Kidney glomerular epithelial cell (primary cell): ENCODE measurements around the gene NLRX1.
"Not testable (repeated sequence)": the region's sequence is repeated elsewhere in the genome, so short reads cannot be mapped to it uniquely, and the experiment has no call there.

Experiments used
- DNase-seq: peaks from one replicate; lab custom pipeline; 2025; lab: John Stamatoyannopoulos, UW

The NLRX1 gene, protein sequence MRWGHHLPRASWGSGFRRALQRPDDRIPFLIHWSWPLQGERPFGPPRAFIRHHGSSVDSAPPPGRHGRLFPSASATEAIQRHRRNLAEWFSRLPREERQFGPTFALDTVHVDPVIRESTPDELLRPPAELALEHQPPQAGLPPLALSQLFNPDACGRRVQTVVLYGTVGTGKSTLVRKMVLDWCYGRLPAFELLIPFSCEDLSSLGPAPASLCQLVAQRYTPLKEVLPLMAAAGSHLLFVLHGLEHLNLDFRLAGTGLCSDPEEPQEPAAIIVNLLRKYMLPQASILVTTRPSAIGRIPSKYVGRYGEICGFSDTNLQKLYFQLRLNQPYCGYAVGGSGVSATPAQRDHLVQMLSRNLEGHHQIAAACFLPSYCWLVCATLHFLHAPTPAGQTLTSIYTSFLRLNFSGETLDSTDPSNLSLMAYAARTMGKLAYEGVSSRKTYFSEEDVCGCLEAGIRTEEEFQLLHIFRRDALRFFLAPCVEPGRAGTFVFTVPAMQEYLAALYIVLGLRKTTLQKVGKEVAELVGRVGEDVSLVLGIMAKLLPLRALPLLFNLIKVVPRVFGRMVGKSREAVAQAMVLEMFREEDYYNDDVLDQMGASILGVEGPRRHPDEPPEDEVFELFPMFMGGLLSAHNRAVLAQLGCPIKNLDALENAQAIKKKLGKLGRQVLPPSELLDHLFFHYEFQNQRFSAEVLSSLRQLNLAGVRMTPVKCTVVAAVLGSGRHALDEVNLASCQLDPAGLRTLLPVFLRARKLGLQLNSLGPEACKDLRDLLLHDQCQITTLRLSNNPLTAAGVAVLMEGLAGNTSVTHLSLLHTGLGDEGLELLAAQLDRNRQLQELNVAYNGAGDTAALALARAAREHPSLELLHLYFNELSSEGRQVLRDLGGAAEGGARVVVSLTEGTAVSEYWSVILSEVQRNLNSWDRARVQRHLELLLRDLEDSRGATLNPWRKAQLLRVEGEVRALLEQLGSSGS

DNA sequence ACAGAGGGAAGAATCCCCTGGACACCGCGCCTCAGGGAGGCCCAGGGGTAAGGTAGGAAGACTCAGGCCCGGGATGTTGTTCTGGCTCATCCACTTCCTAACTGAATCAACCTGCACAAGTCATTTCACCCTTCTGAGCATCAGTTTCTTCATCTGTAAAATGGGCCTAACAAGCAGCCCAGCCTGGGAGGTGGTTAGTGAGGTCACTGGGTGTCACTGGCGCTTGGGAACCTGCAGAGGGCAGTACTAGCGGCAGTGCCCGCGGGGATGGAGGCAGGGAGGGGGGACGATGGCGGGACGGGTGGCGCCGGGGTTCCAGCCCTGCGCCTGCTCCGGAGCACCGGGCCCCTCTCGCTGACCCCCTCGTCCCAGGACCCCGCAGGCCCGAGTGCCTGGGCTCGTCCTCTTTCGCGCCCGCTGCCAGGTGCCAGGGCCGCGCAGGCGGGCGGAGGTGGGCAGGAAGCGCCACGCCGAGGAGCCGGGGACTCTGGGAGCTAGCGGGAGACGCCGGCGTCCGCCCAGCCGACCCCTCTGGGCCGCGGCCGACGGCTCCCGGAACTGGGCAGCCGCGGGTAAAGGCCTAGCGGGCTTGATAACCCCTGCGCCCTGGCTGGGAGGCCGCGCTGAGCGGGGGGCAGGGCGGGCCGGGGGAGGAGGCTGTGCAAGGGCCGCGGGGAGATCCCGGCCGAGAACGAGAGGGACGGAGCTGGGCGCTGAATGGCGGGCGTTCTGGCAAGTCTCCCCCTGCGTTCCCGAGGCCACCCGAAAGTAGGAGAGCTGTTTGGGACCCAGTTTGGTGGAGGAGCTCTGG, at the start of gene NLRX1:
Gene NLRX1 (plus strand): TSS at position 255 of the 811 bp plus-strand sequence. CDS start 2,679 bp downstream, outside the sequence.
- peak; percentile 55 for DNase-seq

DNA sequence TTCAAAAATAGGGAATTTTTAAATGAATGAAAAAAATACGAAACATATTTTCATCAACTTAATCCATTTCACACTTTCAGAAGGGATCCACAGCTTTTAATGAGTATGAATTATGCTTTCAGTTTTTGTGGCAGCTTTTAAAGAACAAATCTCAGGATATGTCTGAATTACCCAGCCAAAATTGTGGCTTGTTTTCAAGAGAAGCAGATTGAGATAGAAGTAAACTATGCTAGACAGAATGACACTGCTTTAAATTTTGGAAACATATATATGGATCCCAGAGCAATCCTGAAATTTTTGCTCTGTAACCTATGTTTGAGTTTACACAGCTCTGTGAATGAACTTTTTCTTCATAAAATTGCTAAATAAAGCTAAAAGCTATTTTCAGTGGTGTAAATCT, 49.6 kb upstream of the NLRX1 start:
- DNase-seq = no peak

DNA sequence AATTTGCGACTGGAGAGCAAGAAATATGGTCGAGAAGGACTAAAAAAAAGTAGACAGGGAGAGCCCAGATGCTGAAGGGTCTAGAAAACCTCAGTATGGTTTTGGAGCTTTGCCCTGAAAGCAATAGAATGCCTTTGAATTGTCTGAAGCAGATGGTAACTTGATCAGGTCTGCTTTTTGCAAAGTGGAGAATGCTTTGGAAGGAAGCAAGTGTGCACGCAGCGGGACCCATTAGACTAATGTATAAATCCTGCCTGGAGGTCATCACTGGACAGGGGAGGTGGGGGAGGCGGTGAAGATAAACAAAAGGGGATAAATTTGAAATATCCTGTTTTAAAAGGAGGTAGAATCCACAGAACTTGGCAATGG, 47.9 kb upstream of the NLRX1 start:
- DNase-seq = no peak

DNA sequence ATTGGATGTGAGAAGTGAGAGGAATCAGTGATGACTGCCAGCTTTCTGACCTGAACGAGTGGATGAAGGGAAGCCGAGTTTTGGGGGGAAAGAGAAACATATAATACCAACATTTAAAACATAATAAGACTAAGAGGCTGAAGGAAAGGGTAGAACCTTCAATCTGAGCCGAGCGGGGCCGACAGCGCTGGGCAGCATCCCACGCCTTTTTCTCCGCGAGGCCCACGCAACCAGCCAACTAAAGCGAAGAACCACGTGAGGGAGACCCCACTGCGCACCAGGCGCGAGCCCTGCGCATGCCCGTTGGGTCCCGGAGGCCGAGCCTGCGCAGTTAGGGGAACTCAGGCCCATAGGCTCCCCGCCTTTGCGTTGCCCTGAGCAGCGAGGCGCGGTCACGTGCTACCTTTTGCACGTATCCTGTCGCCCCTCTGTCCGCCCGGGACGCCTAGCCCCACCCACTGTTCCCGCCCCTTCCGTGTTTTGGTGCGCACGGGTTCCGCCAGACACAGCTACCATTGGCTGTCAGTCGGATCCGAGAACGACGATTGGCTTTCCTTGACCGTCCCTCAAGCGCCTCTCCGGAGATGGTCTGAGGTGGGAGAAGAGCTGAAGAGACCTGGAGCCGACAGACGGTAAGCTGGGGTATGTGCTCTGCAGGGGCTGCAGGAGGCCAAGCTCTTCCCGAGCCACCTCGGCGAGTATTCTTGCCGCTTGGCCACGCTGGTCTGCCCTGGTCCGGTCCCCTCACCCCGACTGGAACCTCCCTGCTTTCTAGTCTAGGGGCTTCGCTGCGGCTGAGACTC, 47.3 kb upstream of the NLRX1 start, which contains the start of gene HINFP:
Gene HINFP (plus strand): TSS at position 573 of the 803 bp plus-strand sequence. CDS start 5,365 bp downstream, outside the sequence.
- DNase-seq = peak; percentile 94

DNA sequence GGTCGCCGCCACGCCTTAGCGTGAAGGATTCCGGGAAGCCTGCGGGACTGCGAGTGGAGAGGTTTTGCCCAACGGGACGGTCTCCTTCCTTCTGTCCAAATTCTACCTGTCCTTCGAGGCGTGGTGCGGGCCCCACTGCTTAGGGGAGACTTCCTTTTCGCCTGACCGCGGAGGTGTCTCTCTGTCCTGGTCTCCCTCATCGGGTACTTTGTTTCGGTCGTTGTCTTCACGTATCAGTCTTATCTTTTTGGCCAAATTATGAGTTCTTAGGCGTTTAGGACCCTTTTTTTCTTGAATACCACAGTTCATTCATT, 46.8 kb upstream of the NLRX1 start:
- DNase-seq = no peak

DNA sequence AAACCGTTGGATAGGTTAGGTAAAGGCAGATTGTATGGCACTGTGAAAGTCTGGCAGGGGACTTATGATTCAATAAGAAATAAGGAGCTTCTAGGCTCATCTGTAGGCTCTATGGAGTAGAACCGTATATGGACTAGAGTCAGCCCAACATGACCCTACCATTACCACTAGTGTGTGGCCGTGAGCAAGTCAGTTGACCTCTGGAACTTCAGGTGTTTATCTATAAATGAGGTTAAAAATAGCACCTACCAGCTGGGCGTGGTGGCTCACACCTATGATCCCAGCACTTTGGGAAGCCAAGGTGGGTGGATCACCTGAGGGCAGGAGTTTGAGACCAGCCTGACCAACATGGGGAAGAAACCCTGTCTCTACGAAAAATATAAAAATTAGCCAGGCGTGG, 42.7 kb upstream of the NLRX1 start:
- DNase-seq = no peak

DNA sequence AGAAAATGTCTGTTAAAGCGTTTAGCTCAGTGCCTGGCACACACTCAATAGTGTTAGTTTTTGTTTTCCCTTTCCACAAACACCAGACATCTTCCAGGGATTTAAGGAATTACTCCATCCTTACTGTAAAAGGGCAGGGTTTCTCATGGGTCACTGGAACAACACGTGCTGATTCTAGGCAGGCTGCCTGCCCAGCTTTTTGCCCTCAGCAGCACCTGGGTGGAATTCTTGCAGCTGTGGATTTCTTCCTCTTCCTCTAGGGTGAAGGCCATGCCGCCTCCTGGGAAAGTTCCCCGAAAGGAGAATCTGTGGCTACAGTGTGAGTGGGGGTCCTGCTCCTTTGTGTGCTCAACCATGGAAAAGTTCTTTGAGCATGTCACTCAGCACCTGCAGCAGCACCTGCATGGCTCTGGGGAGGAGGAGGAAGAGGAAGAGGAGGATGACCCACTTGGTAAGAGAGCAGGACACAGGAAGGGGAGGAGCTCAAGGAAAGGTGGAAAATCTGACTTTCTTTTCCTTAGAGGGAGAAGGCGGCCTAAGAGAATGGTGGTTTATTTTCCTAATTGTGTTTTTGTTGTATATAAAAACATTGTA, 41.8 kb upstream of the NLRX1 start:
- DNase-seq = no peak

DNA sequence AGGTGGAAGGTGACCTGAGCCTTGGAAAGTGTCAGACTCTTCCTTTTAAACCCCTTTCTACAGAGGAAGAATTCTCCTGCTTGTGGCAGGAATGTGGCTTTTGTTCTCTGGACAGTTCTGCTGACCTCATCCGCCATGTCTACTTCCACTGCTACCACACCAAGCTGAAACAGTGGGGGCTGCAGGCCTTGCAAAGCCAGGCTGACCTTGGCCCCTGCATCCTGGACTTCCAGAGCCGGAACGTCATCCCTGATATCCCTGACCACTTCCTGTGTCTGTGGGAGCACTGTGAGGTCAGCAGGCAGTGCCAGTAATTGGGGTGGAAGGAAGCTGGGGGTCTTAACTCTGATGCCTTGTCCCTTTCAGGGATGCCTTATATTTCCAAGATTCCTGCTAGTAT, 37.9 kb upstream of the NLRX1 start:
- no peak for DNase-seq

DNA sequence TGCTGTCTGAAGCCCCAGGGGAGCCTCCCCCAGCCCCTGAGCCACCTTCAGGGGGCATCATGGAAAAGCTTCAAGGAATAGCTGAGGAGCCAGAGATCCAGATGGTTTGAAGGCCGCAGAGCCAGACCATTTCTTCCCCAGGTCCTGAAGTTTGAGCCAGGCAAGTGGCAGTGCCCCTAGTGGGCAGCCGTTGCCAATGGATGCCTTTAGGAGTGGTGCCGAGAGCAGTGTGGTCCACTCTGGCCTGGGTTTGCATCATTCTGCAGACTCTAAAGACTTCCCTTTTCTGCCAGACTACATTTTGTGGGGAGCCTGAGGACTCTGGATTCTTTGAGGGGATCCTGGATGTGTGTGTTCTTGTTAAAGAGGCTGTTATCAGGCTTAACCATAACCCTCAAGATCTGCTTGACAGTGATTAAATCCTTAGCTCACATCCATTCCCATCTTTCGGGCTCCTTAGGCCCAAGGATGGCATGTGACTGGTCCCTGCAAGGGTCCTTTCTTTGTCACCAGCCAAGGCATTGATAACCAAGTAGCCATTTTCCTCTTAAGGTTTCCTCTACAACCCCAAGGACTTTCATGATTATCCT, 34.0 kb upstream of the NLRX1 start:
- DNase-seq = no peak

DNA sequence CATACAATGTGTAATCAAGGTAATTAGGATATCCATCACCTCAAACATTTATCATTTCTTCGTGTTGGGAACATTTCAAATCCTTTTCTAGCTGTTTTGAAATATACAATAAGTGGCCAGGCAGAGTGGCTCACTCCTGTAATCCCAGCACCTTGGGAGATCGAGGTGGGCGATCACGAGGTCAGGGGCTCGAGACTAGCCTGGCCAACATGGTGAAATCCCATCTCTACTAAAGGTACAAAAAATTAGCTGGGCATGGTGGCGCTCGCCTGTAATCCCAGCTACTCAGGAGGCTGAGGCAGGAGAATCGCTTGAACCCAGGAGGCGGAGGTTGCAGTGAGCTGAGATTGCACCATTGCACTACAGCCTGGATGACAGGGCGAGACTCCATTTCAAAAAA, 29.2 kb upstream of the NLRX1 start:
- DNase-seq = not testable (repeated sequence)

DNA sequence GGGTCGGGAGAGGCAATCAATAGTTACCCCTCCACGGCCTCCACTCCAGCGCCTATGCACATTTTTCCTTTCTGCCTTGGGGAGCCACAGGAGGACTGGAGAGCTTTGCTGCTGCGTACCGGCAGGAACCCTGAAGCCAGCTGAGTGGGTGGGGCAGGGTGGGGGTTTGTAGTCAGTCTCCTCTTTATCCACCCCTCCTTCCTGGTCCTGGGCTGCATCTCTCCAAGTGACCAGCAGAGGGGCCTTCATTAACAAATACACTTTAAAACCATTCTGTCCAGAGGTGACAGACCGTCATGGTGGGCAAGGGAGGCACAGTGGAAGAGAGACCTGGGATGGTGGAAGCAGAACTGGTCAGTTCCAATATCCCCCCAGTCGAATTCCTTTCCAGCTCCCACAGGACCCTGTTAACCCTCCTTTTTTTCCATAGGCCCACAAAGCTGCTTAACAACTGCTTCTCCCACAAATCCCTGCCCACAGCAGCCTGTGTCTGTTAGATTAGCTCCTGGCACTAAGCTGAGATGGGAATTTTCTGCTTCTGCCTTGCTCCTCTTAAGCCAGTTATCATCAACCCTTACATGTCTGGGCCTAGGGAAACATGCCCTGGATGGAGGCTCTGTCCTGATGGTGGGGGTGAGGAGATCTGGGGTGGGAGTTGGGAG, 23.6 kb upstream of the NLRX1 start:
- peak; percentile 58 for DNase-seq

DNA sequence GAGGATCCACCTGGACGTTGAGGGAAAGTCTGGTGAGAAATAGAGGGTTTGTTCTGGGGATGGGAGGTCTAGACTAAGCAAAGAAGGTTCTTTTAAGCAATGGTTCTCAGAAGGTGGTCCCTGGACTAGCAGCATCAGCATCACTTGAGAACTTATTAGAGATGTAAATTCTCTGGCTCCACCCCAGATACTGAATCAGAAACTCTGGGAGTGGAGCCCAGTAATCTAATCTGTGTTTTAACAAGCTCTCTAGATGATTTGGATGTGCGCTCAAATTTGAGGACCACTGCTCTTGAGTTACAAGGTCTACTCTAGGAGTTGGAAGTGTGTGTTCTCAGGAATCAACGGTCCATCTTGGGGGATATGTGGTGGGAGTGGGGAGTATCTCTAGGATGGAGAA, 23.0 kb upstream of the NLRX1 start:
- no peak for DNase-seq

DNA sequence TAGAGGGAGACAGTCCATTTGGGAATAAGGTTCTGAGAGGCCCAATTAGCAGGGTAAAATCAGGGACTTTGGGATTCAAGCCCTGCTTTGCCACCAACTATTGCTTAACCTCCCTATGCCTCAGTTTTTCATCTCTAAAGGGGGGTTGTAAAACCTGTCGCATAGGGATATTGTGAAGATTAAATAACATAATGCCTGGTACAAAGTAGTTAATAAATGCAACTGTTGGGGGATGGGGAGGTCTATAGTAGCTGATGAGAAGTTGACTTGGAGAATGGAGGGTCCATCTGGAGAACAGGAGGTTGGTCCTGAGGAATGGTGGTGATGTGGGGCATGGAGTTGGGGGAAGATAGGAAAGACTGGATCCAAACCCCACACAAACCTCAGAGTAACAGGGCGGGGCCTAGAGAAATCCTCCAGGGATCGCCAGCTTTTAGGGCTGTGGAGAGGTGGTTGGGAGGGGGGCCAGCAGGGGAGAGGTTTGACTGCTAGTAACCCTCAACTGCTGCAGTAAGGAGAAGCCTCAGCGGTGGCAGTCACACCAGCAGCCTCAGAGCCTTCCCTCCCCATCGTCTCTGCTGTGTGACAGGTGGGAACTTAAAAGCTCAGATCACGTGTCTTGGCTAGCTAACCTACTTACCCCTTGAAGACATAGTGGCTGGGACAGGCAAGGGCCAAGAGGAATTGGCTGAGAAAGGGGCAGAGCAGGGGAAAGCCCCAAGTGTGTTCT, 20.8 kb upstream of the NLRX1 start:
- no peak for DNase-seq

DNA sequence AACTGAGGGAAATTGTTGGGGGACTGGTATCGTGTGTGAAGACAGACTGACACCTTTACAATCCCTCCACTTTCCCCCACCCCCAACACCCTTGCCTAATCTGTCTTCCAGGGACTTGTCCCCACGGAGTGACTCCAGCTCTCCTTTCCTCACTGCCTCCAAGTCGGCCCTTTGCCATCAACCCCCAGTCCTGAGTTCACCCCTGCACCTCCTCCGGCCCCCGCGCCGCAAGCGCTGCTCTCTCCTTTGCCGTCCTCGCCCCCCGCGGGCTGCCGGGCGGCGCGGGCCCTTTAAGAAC, 19.9 kb upstream of the NLRX1 start:
- DNase-seq = no peak

DNA sequence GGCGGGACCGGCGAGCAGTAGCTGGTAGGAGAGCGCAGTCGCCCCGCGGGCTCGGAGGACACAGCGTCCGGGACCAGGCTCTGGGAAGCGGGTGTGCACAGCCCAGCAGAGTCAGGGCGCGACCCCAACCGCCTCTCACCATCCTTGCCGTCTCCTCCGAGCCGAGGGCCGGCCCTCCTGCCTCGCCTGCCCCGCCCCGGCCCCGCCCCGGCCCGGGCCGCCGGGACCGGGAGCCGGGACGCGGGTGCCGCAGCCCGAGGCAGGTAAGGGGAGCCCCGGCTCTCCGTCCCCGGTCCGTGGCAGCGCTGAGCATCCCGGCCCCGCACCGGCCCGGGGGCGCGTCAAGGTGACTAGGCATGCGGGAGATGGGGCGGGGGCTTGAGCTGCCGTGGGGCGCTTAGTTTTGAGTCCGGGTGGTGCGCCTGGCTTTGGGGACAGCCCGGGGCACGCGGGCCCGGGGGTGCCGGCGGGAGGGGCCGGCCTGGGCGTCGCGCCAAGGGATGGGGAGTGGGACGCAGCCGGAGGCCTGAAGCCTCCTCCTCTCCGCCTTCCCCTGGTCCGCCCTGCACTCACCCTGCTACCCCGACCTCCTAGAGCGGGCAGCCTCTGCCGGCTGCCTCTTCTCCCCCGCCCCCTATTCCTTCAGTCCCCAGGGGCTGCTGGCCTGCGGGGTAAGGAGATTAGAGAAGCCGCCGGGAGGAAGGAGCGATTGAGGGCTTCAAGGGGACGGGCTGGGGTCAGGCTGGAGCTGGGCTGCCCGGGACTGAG, 19.3 kb upstream of the NLRX1 start, which contains the start of gene ABCG4:
Gene ABCG4 (plus strand): TSS at position 35 of the 768 bp plus-strand sequence. CDS start 914 bp downstream, outside the sequence.
- no peak for DNase-seq

DNA sequence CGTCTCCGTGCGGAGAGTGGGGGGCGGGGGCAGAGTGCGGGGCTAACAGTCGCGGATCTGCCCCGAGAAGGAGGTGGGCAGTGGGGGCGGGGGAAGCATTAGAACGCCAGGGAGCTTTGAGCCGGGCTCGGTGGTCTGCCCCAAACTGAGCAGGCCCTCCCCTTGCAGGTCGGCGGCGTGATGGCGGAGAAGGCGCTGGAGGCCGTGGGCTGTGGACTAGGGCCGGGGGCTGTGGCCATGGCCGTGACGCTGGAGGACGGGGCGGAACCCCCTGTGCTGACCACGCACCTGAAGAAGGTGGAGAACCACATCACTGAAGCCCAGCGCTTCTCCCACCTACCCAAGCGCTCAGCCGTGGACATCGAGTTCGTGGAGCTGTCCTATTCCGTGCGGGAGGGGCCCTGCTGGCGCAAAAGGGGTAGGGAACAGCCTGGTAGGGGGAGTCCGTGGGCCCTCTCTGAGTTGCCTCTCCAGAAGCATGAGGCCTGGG, 18.7 kb upstream of the NLRX1 start:
- no peak for DNase-seq

DNA sequence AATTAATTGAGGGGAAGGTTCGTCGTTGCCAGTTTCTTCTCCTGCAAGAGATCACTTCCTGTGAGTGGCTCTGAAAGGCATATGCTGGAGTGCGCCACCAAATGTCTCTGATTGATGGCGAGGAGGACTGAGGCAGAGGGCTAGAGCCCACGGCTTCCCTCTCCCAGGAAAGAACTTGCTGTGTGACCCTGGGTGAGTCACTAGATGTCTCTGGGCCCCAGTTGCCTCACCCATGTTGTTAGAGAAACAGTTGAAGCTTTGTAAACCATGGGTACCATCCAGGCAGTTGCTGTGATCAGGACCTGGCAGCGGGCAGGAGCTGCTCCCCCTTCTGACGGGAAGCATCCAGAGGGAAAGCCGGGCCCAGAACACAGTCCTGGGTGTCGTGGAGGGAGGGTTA, 16.5 kb upstream of the NLRX1 start:
- no peak for DNase-seq

DNA sequence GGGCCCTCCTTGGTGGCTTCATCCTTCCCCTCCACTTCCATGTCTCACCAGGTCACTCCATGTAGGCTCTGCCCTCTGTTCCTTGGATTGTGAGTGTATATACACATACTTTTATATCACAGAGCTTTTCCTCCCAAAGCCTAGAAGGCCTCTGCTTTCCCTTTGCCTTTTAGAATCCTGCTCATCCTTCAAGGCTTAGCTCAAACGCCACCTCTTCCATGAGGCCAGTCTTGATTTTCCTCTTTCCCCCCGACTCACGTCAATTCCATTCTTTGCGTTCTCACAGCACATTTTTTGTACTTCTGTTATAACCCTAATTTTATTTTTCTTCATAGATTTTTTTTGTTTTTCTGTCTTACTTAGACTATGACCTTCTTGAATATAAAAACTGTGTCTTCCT, 15.9 kb upstream of the NLRX1 start:
- no peak for DNase-seq
